ENCODE data around the gene CXCR4. TPM values are rescaled to one million over a fixed set of nuclear protein-coding genes. Genes with fewer than 3 reads are reported as not detected.
A peak's percentile ranks its signal among the peaks of the same experiment; 100 is the strongest.

Gene CXCR4
- total RNA-seq, 1 donor from 2014 or later = 4.4 TPM

- intact Hi-C loops (cut with DNase I) = no loop called here
These were observed 15.2 kb upstream of the CXCR4 start for GRCh38 chr2:136133176-136133575.

DNA sequence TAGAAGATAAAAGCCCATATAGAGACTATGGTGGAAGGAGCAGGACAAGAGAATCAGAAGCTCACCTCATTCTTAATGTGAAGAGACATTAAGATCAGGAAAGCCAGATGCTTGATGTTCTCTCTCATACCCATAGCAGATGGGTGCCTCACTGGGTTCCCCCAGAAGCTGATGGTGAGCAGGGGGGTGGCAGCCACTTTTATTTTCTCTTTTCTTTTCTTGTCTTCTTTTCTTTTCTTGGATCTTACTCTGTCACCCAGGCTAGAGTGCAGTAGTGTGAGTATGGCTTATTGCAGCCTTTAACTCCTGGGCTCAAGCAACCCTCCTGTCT is 14.8 kb upstream of the CXCR4 start:
- intact Hi-C loops (cut with DNase I) = no loop called here
- no peak for DNase-seq (ENCODE audit: low spot score)

More at GRCh38 chr2:136133176-136133575, 15.2 kb upstream of the CXCR4 start:
- no peak for DNase-seq (ENCODE audit: low spot score)

DNA sequence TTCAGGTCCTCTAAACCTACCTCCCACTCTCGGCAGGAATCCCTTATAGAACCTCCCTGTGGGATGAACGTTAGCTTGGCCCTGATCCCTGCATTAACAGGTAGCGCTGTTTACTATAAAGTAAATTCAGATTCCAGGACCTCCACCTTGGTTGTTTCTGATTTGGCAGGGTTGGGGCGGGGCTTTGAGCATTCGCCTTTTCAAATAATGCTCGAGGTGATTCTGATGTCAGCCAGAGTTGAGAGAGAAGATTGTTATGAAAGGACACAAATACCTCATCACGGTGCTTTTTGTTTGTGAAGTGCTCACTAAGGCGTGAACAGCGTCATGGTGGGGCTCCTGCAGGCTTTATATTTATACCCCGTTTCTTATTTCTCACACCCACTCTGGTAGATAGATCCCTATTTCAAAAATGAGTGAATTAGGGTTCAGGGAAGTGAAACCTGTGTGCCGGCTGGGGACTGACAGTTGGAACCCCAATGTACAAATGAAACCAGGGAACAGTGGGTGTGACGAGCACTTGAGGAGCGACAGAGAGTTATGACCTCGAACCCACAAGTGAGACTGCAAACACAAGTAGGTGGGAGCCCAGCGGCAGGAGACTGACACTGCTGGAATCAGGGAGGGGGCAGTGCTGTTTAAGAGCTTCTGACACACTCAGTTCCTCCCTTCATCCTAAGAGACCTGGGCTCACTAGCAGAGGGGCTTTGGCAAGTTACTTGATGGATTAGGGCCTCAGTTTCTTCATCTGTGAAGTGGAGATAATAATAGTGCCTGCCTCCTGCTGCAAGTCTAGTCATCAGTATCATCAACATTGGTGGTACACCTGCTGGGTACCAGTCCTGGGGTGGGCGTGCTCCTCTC is 14.2 kb upstream of the CXCR4 start:
- intact Hi-C loops (cut with DNase I) = no loop called here
- no peak for DNase-seq (ENCODE audit: low spot score)

DNA sequence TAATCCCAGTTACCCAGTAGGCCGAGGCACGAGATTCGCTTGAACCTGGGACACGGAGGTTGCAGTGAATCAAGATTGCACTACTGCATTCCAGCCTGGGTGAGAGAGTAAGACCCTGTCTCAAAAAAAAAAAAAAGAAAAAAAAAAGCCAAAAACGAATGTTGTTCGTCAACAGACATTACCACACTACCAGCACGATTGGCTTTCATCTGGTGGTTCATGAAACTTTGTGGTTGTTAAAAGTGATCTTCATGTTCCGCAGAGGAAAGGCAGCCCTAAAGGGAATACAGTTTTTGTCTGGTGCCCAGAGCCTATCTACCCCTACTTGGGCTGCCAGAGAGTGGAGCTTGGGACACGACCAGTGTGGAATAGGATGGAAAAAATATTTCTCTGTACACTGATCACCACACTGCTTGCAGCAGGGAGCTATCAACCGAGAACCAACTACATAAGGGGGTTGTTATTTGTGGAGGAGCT is 13.6 kb upstream of the CXCR4 start:
- intact Hi-C loops (cut with DNase I) = no loop called here
- no peak for DNase-seq (ENCODE audit: low spot score)

- intact Hi-C loops (cut with DNase I) = no loop called here
- DNase-seq (ENCODE audit: low spot score) = no peak
These were observed 12.6 kb upstream of the CXCR4 start for GRCh38 chr2:136130511-136130910.

DNA sequence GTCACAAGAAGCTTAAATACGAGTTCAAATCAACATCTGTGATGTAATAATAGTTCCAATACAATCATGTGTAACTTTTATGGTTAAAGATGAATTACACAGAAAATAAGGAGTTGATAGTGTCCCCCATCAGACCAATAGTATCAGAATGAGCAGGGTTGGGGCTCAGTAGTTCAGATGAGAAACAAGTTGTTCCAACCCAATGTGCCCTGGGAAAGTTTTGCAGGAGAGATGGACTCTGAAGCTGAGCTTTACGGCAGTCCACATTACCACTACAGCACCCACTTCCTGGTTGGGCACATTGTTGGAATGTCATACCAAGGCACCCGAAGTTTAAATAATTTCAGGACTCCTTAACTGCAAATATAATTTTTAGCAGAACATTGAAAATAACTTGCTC is 12.1 kb upstream of the CXCR4 start:
- DNase-seq (ENCODE audit: low spot score) = no peak
- intact Hi-C loops (cut with DNase I) = no loop called here

- intact Hi-C loops (cut with DNase I) = no loop called here
- no peak for DNase-seq (ENCODE audit: low spot score)
These were observed 11.7 kb upstream of the CXCR4 start for GRCh38 chr2:136129601-136130000.

GRCh38 chr2:136128905-136129304 is 11.0 kb upstream of the CXCR4 start:
- intact Hi-C loops (cut with DNase I) = no loop called here
- no peak for DNase-seq (ENCODE audit: low spot score)

GRCh38 chr2:136128366-136128765 is 10.4 kb upstream of the CXCR4 start:
- no peak for DNase-seq (ENCODE audit: low spot score)
- intact Hi-C loops (cut with DNase I) = no loop called here

GRCh38 chr2:136127356-136127755 is 9.4 kb upstream of the CXCR4 start:
- no peak for DNase-seq (ENCODE audit: low spot score)
- intact Hi-C loops (cut with DNase I) = no loop called here

GRCh38 chr2:136126421-136126926 is 8.5 kb upstream of the CXCR4 start:
- intact Hi-C loops (cut with DNase I) = no loop called here

GRCh38 chr2:136126021-136126420 is 8.1 kb upstream of the CXCR4 start:
- intact Hi-C loops (cut with DNase I) = no loop called here
- DNase-seq (ENCODE audit: low spot score) = no peak

More at GRCh38 chr2:136126421-136126926, 8.5 kb upstream of the CXCR4 start:
- no peak for DNase-seq (ENCODE audit: low spot score)

DNA sequence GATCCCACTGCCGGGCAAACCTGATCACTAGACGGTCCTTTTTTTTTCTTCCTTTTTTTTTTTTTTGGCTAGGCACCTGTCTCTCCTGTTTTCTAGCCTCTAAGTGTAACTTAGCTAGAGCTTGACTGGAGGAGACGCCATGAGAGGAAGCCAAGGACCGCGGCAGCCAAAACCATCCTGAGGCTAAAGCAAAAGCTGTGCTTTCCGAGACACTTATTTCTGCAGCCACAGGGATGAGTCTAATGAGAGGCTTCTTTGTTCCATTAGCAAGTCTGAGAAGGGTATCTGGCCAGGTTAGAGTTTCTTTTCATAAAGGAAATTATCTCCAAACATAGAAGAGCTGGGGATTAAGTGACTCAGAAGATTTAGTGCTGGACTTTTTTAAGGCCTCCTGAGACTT is 7.3 kb upstream of the CXCR4 start:
- DNase-seq (ENCODE audit: low spot score) = no peak
- intact Hi-C loops (cut with DNase I) = no loop called here

- no peak for DNase-seq (ENCODE audit: low spot score)
- intact Hi-C loops (cut with DNase I) = no loop called here
These were observed 6.9 kb upstream of the CXCR4 start for GRCh38 chr2:136124805-136125204.

DNA sequence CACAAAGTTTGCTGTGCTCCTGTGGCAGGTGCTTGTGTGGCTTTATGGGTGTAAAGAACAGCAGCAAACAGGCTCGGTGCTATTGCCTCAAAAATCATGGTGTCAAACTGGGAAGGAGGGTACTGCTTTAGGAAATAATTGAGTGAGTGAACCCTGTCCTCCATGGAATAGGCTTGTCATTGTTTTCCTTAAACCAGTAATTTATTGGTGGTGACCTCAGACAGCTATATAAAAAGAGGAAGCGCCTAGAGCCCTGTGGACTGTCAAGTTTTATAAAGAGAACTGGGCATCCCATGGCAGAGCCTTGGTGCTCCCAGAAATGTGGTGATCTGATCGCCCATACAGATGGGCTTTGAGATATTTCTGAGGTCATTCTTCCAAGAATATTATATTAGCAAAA is 4.7 kb upstream of the CXCR4 start:
- no peak for DNase-seq (ENCODE audit: low spot score)
- intact Hi-C loops (cut with DNase I) = no loop called here

DNA sequence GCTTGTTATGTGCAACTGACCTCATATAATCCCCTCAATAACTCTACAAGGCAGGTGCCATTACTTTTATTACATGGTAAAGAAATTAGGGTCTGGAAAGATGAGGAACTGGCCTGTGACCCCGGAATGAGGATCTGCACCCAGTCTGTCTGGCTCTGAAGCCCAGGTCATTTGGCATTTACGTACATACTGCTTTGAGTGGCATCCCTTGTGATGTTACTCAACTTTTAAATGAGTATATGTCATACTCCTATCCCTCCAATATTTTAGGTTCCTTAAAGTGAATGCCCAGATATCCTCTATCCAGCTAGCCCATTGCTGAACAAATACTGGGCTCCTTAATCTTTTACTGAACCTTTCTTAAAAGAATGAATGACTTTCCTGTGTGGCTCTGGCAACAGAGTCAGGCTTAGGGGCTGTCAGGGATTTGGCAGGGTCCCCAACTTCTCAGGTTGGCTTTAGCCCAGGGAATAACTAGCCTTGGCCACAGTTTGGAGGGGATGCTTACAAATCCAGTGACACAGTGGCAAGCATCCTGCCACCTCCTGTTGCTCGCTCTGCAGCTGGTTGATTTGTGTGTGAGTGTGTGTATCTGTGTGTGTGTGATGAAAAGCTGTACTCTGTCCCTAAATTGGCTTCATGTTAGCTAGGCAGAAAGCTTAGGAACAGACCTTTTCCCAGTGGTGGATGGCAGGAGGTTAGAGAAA is 3.4 kb upstream of the CXCR4 start:
- no peak for DNase-seq (ENCODE audit: low spot score)
- intact Hi-C loops (cut with DNase I) = no loop called here

DNA sequence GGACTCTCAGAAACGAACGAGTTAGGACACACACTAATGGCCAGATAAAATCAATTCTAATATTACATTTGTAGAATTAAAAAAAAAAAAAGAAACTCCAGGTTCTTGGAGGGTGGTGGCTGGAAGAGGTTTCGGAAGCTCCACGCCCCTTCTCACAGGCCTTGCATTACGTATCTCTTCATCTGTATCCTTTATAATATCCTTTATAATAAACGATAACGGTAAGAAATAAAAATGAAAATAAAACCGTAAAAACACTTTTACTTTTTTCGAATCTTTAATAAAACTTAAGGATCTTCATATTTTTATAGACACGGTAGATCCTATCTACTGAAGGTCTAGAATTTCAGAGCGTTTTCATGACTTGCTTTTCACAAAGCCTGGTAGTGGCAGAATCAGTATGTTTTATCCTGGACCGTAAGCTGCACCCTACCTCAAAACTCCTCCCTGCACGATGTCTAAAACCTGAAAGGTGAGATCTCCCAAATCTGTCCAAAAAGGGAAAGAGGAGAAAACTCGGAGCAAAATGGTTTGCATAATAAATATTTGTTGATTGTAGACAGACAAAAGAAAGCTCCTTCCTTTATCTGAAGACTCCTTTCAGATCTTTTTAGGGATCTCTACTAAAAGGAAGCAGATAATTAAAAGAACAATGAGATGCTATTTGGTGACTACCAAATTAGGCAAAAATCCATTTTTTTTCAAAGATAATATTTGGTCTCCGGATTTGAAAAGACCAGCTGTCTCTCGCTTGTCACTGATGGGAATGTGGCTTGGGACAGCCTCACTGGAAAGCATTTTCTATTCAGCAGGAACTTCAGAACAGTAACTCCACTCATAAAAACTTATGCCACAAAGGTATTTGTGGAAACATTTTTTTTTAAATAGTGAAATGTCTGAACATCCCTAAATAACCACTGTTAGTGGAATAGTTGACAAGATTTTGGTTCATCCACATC is 2.0 kb upstream of the CXCR4 start:
- intact Hi-C loops (cut with DNase I) = loop anchor here (5.0 to 10.0 kb wide), 2 partner anchors 205 to 257 kb away; no protein-coding TSS in a partner anchor

DNA sequence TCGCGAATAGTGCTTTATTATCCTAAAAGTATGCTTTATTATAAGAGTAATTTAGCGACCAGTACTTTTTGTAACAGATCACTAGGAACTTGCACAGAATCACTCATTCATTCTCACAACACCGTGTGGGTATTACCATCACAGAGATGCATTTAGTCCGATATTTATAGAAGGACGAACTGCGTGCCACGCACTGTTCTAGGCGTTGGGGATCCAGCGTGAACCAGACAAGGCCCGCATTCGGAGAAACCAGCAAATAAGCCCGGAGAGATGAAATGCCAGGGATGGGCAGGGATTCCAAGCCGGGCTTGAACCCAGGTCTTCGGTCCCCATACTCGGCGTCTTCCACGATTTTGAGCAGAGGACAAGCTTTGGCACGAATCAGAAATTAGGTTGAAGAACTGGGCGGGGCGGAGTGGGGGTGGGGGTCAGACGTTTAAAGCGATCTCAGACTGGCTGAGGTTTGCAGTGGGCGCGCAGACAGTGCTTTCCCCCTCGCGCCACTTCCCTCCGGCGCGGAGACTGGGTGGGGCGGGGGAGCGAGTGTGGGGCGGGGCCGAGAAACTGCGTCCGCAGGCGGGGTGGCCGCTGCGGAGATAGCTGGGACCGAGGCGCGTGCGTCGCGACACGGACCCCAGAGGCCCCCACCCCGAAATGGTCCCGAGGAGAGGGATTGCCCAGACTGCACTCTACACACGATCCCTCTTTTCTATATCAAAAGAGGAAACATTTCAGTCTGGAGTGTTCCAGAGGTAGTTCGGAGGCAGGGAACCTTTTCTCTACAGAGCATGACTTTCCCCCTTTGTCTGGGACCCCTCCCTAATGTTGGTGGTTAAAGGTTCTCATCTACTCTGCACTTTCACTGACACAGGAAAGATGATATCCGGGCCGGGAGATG is 1.1 kb upstream of the CXCR4 start:
- peak; percentile 91 for DNase-seq (ENCODE audit: low spot score)
- intact Hi-C loops (cut with DNase I) = loop anchor here (5.0 to 10.0 kb wide), 2 partner anchors 204 to 258 kb away; no protein-coding TSS in a partner anchor

More for the DNA sequence above, 2.0 kb upstream of the CXCR4 start:
- no peak for DNase-seq (ENCODE audit: low spot score)

Measured in cardiac septum (tissue), 1 donor.